GM10248 (cell line): ENCODE data around the gene AP2A1.

Experiments used
- CTCF ChIA-PET: fragments of 300-600 bp; sonication (Branson Sonifier 250); formaldehyde crosslinking; extraction: SDS; loops from one replicate; lab custom pipeline; 2021; ENCODE audit warnings: antibody characterized with exemption; lab: Yijun Ruan, JAX
- POLR2A ChIA-PET: fragments of 350-650 bp; sonication (Branson Sonifier 250); formaldehyde crosslinking; extraction: SDS; loops from one replicate; lab custom pipeline; 2020; ENCODE audit warnings: antibody characterized with exemption; lab: Yijun Ruan, JAX
- DNase-seq: peaks from one replicate; pipeline ENCODE4 v3.0.0; 2012; ENCODE audit errors: extremely low spot score
- TF ChIP-seq, protein P1 (sequence below): IDR thresholded peaks from 2 replicates; pipeline ENCODE4 v1.5.1; 2012; ENCODE audit warnings: mild to moderate bottlenecking, low read depth; ENCODE audit errors: extremely low read depth, missing control alignments, control extremely low read depth

Gene AP2A1

DNA sequence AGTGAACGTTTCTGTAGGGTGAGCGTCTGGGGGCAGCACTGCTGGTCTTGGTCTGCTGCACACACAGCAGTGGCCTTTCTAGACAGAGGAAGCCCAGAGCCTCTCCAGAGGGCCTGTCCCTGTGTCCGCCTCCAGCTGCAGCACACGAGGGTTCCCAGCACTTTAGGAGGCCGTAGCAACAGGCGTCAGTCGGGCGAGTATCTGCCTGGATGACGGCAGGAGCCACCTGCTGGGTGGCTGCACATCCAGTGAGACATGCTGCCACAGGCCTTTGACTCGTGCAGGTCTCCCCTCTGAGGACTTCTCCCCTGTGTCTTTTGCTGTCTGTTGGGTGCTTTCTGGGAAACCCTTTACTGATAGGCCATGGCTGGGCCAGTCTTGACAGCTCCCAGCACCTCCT, 22.1 kb downstream of the AP2A1 start:
- POLR2A ChIA-PET: no interaction called here
- no peak for DNase-seq
- CTCF ChIA-PET: no interaction called here
- TF ChIP-seq, protein P1, sequence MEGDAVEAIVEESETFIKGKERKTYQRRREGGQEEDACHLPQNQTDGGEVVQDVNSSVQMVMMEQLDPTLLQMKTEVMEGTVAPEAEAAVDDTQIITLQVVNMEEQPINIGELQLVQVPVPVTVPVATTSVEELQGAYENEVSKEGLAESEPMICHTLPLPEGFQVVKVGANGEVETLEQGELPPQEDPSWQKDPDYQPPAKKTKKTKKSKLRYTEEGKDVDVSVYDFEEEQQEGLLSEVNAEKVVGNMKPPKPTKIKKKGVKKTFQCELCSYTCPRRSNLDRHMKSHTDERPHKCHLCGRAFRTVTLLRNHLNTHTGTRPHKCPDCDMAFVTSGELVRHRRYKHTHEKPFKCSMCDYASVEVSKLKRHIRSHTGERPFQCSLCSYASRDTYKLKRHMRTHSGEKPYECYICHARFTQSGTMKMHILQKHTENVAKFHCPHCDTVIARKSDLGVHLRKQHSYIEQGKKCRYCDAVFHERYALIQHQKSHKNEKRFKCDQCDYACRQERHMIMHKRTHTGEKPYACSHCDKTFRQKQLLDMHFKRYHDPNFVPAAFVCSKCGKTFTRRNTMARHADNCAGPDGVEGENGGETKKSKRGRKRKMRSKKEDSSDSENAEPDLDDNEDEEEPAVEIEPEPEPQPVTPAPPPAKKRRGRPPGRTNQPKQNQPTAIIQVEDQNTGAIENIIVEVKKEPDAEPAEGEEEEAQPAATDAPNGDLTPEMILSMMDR: no peak

DNA sequence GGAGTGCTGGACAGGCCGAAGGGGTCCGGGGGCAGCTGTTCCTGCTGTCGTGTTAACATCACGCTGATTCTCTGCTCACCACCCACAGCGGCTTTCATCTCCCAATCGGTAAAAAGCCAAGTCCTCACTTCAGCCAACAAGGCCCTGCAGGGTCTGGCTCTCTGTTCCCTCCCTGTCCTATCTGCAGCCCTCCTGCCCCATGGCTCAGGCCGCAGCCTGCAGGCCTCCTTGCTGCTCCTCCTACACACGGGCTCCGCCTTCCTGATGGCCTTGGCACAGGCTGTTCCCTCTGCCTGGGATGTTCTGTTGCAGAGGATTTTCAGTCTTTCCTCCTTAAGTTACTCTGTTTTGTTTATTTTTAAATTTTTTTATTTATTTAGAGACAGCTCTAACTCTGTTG, 24.1 kb downstream of the AP2A1 start:
- CTCF ChIA-PET: no interaction called here
- no peak for DNase-seq
- TF ChIP-seq, protein P1: no peak
- POLR2A ChIA-PET: no interaction called here

DNA sequence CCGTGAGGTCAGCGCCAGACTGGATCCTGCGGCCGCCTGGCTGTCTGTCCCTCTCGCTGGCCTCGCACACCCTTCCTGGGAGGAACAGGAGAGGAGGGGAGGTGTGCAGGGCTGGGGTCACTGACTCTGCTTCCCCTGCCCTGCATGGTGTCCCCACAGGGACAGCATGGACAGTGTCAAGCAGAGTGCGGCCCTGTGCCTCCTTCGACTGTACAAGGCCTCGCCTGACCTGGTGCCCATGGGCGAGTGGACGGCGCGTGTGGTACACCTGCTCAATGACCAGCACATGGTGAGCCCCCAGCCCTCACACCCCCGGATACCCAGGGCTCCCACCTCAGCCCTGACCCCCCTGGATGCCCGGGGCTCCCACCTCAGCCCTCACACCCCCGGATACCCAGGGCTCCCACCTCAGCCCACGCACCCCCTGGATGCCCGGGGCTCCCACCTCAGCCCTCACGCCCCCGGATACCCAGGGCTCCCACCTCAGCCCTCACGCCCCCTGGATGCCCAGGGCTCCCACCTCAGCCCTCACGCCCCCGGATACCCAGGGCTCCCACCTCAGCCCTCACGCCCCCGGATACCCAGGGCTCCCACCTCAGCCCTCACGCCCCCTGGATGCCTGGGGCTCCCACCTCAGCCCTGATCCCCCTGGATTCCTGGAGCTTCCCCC, 25.1 kb downstream of the AP2A1 start:
- TF ChIP-seq, protein P1: no peak
- ChIA-PET POLR2A (no interaction called here), CTCF (no interaction called here)
- DNase-seq: no peak

- ChIA-PET CTCF (no interaction called here), POLR2A (no interaction called here)
- TF ChIP-seq, protein P1: no peak
- no peak for DNase-seq
Observed at GRCh38 chr19:49792829-49793560, 26.2 kb downstream of the AP2A1 start.

DNA sequence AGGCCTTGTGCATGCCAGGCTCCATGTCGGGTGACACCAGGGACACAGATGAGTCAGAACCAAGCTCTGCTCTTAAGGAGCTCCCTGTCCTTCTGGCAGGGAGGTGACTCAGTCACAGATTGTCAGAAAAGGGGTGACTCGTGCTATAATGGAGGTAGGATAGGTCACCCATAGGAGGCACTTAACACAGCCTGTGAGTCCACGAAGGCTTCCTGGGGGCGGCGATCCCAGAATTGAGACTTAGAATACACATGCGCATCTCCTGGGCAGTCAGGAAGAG, 26.7 kb downstream of the AP2A1 start:
- TF ChIP-seq, protein P1: no peak
- DNase-seq: no peak
- POLR2A ChIA-PET: no interaction called here
- CTCF ChIA-PET: no interaction called here

- TF ChIP-seq, protein P1: no peak
- no peak for DNase-seq
- ChIA-PET POLR2A (no interaction called here), CTCF (no interaction called here)
Observed at GRCh38 chr19:49795615-49796014, 28.8 kb downstream of the AP2A1 start.
